Colonic mucosa (tissue), 4 donors: ENCODE measurements around the gene SEPHS1. TPM values are rescaled to one million over a fixed set of nuclear protein-coding genes. Genes with fewer than 3 reads are reported as not detected.

ENCODE experiments used
- DNase-seq: peaks from one replicate; pipeline ENCODE4 v3.0.0-alpha.2; 2020
- H3K27ac ChIP-seq: fragments of 200-600 bp; one replicate; pipeline ENCODE4 v1.8.0; 2021
- H3K27me3 ChIP-seq: fragments of 200-600 bp; one replicate; pipeline ENCODE4 v1.8.0; 2021
- H3K36me3 ChIP-seq: fragments of 200-600 bp; one replicate; pipeline ENCODE4 v1.8.0; 2021
- H3K4me1 ChIP-seq: fragments of 200-600 bp; one replicate; pipeline ENCODE4 v1.8.0; 2021; ENCODE audit warnings: mild to moderate bottlenecking
- H3K4me3 ChIP-seq: fragments of 200-600 bp; one replicate; pipeline ENCODE4 v1.8.0; 2021
- H3K9ac ChIP-seq, 2 donors: one replicate each; pipeline ENCODE4 v1.7.0; 2013; ENCODE audit warnings: control low read depth in 2 of 2, low read depth in 2 of 2, low read length in 2 of 2
- H3K9me3 ChIP-seq: fragments of 200-600 bp; one replicate; pipeline ENCODE4 v1.8.0; 2021
- CTCF ChIP-seq: fragments of 200-600 bp; IDR thresholded peaks from one replicate; pipeline ENCODE4 v1.8.0; 2022; ENCODE audit warnings: antibody characterized with exemption, mild to moderate bottlenecking
- intact Hi-C: fragments of 100-400 bp; cut with DNase I; formaldehyde crosslinking; loops from one replicate; pipeline ENCODE4 v1.14.1; 2022
- total RNA-seq, 2 donors: library from RNA; stranded (reverse); fragmentation: NEBNext Ultra II Directional in 1 of 2; extraction: Animal tissue kit (Norgen Biotek cat#: 25700) in 1 of 2; gene quantifications; one replicate each; pipeline ENCODE4 v1.2.1, GENCODE V29; 2021
- donor health status: healthy.
- donor health status: DM: no; HTN: no; CAD: no.
- donor health status: DM: no; HTN: no; CAD: no.

The SEPHS1 gene
- total RNA-seq, 2 donors from 2014 or later: 34.4 to 51.3 TPM

- no peaks in the 10 kb centered on the region for H3K36me3 ChIP-seq
- intact Hi-C loops: no loop called here
- no peaks in the 10 kb centered on the region for H3K27me3 ChIP-seq
- no peak for TF ChIP-seq CTCF
- H3K27ac ChIP-seq: no peak overlapping the region
- no peak overlapping the region for H3K4me3 ChIP-seq
- no peaks in the 10 kb centered on the region for H3K4me1 ChIP-seq
- no peaks in the 10 kb centered on the region for H3K9me3 ChIP-seq
- DNase-seq: no peak
- H3K9ac ChIP-seq: no peak overlapping the region
Measured at GRCh38 chr10:13328126-13328525, 20.0 kb downstream of the SEPHS1 start.

GRCh38 chr10:13327534-13327933 lies 20.6 kb downstream of the SEPHS1 start:
- H3K27ac ChIP-seq: no peak overlapping the region
- H3K4me3 ChIP-seq: no peak overlapping the region
- no peaks in the 10 kb centered on the region for H3K27me3 ChIP-seq
- H3K36me3 ChIP-seq: no peaks in the 10 kb centered on the region
- intact Hi-C loops: no loop called here
- no peak overlapping the region for H3K9ac ChIP-seq
- H3K9me3 ChIP-seq: no peaks in the 10 kb centered on the region
- no peaks in the 10 kb centered on the region for H3K4me1 ChIP-seq
- DNase-seq: no peak
- TF ChIP-seq CTCF: no peak

GRCh38 chr10:13322615-13323148 lies 25.4 kb downstream of the SEPHS1 start:
- no peak for TF ChIP-seq CTCF
- intact Hi-C loops: no loop called here
- Histone ChIP-seq H3K9me3 (no peaks in the 10 kb centered on the region), H3K9ac (no peak overlapping the region), H3K27ac (no peak overlapping the region), H3K4me1 (no peaks in the 10 kb centered on the region), H3K27me3 (no peaks in the 10 kb centered on the region), H3K36me3 (no peaks in the 10 kb centered on the region), H3K4me3 (no peak overlapping the region)
- DNase-seq: no peak

- intact Hi-C loops: no loop called here
- no peak for DNase-seq
- TF ChIP-seq CTCF: no peak
Measured at GRCh38 chr10:13321576-13321975, 26.5 kb downstream of the SEPHS1 start.

GRCh38 chr10:13319166-13319565 lies 28.9 kb downstream of the SEPHS1 start:
- no peak for DNase-seq
- no peak overlapping the region for H3K4me3 ChIP-seq
- intact Hi-C loops: no loop called here
- H3K27ac ChIP-seq: no peak overlapping the region
- H3K27me3 ChIP-seq: no peaks in the 10 kb centered on the region
- no peak overlapping the region for H3K9ac ChIP-seq
- H3K36me3 ChIP-seq: no peaks in the 10 kb centered on the region
- H3K4me1 ChIP-seq: no peaks in the 10 kb centered on the region
- H3K9me3 ChIP-seq: no peaks in the 10 kb centered on the region
- TF ChIP-seq CTCF: no peak

More at GRCh38 chr10:13321576-13321975, 26.5 kb downstream of the SEPHS1 start:
- Histone ChIP-seq H3K27ac (no peak overlapping the region), H3K9me3 (no peaks in the 10 kb centered on the region), H3K36me3 (no peaks in the 10 kb centered on the region), H3K27me3 (no peaks in the 10 kb centered on the region), H3K4me3 (no peak overlapping the region), H3K4me1 (no peaks in the 10 kb centered on the region), H3K9ac (no peak overlapping the region)

- H3K4me3 ChIP-seq: no peak overlapping the region
- no peak overlapping the region for H3K9ac ChIP-seq
- H3K27me3 ChIP-seq: no peaks in the 10 kb centered on the region
- no peaks in the 10 kb centered on the region for H3K4me1 ChIP-seq
- H3K9me3 ChIP-seq: no peaks in the 10 kb centered on the region
- DNase-seq: no peak
- H3K36me3 ChIP-seq: no peaks in the 10 kb centered on the region
- no peak for TF ChIP-seq CTCF
- H3K27ac ChIP-seq: no peak overlapping the region
- intact Hi-C loops: no loop called here
Measured at GRCh38 chr10:13317474-13317873, 30.6 kb downstream of the SEPHS1 start.
